ENCODE measurements around the gene ESR2.
A peak's percentile ranks its signal among the peaks of the same experiment; 100 is the strongest.
"Not testable (repeated sequence)": the region's sequence is repeated elsewhere in the genome, so short reads cannot be mapped to it uniquely, and the experiment has no call there.

Gene ESR2

GRCh38 chr14:64037869-64038745 is 256.1 kb downstream of the ESR2 start:
- not testable (repeated sequence) for DNase-seq (ENCODE audit: low spot score)

GRCh38 chr14:64035143-64035542 is 259.0 kb downstream of the ESR2 start:
- DNase-seq (ENCODE audit: low spot score): peak; percentile 40

Data from hepatic stellate cell (primary cell).